ENCODE data around the gene UNC45B. TPM values are rescaled to one million over a fixed set of nuclear protein-coding genes. Genes with fewer than 3 reads are reported as not detected.

UNC45B gene
- total and polyA plus RNA-seq, 2 donors (not counting 1 experiment from before 2014, with no cell fraction given) = not detected

DNA sequence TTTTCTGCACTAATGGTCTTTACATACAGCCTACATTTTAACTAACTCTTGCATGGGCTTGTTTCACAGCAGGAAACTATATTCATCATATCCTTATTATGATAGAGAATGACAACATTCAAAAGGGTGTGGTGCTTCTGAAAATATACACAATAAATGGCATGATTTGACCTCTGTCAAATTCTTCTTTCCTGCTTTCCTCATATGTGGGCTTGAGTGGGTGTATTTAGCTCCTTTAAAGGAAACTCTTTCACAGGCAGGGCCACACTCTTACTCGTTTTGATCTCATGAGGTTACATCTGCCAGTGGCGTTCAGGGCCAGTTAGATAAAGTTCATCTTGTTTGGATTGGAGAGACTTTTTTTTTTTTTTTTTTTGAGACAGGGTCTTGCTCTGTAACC is 40.5 kb downstream of the UNC45B start:
- H3K4me1 Mint-ChIP-seq = no peaks in the 10 kb centered on the region
- no peak overlapping the region for H3K4me3 ChIP-seq (ENCODE audit: control extremely low read depth in 1 of 5, extremely low read depth in 1 of 5, insufficient read depth in 1 of 5, low read depth in 2 of 5, low read length in 4 of 5)

DNA sequence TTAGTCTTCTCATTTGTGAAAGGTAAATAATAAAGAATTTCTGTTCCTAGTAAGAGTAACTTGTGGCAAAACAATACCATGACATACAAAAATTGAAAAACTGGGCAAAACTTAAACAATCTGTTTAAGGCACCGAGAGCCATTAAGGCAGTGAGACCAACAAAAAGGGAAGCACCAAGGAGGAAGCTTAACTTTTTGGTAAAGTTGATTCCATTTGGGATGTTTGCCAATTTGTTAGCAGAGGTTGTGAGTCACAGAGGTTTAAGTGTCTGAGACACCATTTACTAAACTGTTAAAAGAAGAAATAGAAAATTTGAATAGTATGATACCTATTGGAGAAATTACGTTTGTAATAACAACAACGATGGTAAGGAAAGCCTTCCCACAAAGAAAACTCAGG is 41.7 kb downstream of the UNC45B start:
- no peak overlapping the region for H3K4me2 ChIP-seq (replicated peaks; ENCODE audit: low read depth, low read length, poor library complexity, severe bottlenecking)

More for the DNA sequence above, 40.5 kb downstream of the UNC45B start:
- peaks cover 18% of the 10 kb centered on the region for H3K27me3 Mint-ChIP-seq
- no peak overlapping the region for H3K27ac Mint-ChIP-seq
- Histone ChIP-seq H3K27ac (ENCODE audit: low read length in 2 of 2) (no peak overlapping the region), H4K20me1 (ENCODE audit: control insufficient read depth, insufficient read depth, low read length, poor library complexity, severe bottlenecking) (no peaks in the 10 kb centered on the region), H3K27me3 (replicated peaks in 1 of 4; ENCODE audit: control extremely low read depth in 1 of 4, control insufficient read depth in 3 of 4, insufficient read depth in 4 of 4, low read length in 3 of 4) (peaks cover 0 to 2% (median 0%) of the 10 kb centered on the region in 4 experiments), H3K4me1 (ENCODE audit: control insufficient read depth in 2 of 2, insufficient read depth in 2 of 2, low read length in 2 of 2) (no peaks in the 10 kb centered on the region), H3K4me2 (replicated peaks; ENCODE audit: low read depth, low read length, poor library complexity, severe bottlenecking) (no peak overlapping the region), H2AFZ (ENCODE audit: insufficient read depth, low read depth, low read length, poor library complexity, severe bottlenecking) (no peak overlapping the region), H3K36me3 (replicated peaks in 1 of 2; ENCODE audit: control extremely low read depth in 1 of 2, control insufficient read depth in 1 of 2, extremely low read depth in 1 of 2, insufficient read depth in 2 of 2, low read length in 1 of 2) (no peaks in the 10 kb centered on the region), H3K79me2 (ENCODE audit: control insufficient read depth, insufficient read depth, low read length) (no peaks in the 10 kb centered on the region), H3K9me3 (ENCODE audit: control extremely low read depth in 1 of 3, control insufficient read depth in 2 of 3, insufficient read depth in 1 of 3, low read length in 2 of 3) (no peaks in the 10 kb centered on the region), H3K9ac (ENCODE audit: low read length) (no peak overlapping the region)
- WGBS (ENCODE audit: insufficient coverage) = 55% methylated on average over 2 of the region's 2 CpGs
- no peaks in the 10 kb centered on the region for H3K9me3 Mint-ChIP-seq (ENCODE audit: insufficient read depth)
- no peak overlapping the region for H3K4me3 Mint-ChIP-seq
- DNase-seq = no peak
- ChIA-PET CTCF (interaction anchor here (0.6 to 0.7 kb wide), 2 partner anchors 8 to 307 kb away, joined by 3 to 4 read pairs; no protein-coding TSS in a partner anchor), POLR2A (no interaction called here)
- intact Hi-C loops (cut with micrococcal nuclease) = no loop called here
- no peak for ATAC-seq (ENCODE audit: low read depth)
- TF ChIP-seq, protein P1, sequence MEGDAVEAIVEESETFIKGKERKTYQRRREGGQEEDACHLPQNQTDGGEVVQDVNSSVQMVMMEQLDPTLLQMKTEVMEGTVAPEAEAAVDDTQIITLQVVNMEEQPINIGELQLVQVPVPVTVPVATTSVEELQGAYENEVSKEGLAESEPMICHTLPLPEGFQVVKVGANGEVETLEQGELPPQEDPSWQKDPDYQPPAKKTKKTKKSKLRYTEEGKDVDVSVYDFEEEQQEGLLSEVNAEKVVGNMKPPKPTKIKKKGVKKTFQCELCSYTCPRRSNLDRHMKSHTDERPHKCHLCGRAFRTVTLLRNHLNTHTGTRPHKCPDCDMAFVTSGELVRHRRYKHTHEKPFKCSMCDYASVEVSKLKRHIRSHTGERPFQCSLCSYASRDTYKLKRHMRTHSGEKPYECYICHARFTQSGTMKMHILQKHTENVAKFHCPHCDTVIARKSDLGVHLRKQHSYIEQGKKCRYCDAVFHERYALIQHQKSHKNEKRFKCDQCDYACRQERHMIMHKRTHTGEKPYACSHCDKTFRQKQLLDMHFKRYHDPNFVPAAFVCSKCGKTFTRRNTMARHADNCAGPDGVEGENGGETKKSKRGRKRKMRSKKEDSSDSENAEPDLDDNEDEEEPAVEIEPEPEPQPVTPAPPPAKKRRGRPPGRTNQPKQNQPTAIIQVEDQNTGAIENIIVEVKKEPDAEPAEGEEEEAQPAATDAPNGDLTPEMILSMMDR (IDR thresholded peaks at IDR 0.05) = no peak
- no peak for TF ChIP-seq EZH2 (IDR thresholded peaks at IDR 0.05; ENCODE audit: borderline replicate concordance, insufficient read depth, low read depth, low read length, poor library complexity, severe bottlenecking)

More for the DNA sequence above, 41.7 kb downstream of the UNC45B start:
- no peak overlapping the region for H3K27ac ChIP-seq (ENCODE audit: low read length in 2 of 2)
- Mint-ChIP-seq H3K27ac (no peak overlapping the region), H3K9me3 (ENCODE audit: insufficient read depth) (no peaks in the 10 kb centered on the region), H3K4me3 (no peak overlapping the region), H3K4me1 (no peaks in the 10 kb centered on the region), H3K27me3 (peaks cover 14% of the 10 kb centered on the region)
- DNase-seq = no peak
- no peaks in the 10 kb centered on the region for H3K9me3 ChIP-seq (ENCODE audit: control extremely low read depth in 1 of 3, control insufficient read depth in 2 of 3, insufficient read depth in 1 of 3, low read length in 2 of 3)
- no peak overlapping the region for H2AFZ ChIP-seq (ENCODE audit: insufficient read depth, low read depth, low read length, poor library complexity, severe bottlenecking)
- H3K9ac ChIP-seq (ENCODE audit: low read length) = no peak overlapping the region
- POLR2A ChIA-PET = no interaction called here
- WGBS (ENCODE audit: insufficient coverage) = no CpG with 5 or more reads among the region's 3 CpGs
- ATAC-seq (ENCODE audit: low read depth) = no peak
- CTCF ChIA-PET = no interaction called here
- peaks cover 0 to 2% (median 0%) of the 10 kb centered on the region in 4 experiments for H3K27me3 ChIP-seq (replicated peaks in 1 of 4; ENCODE audit: control extremely low read depth in 1 of 4, control insufficient read depth in 3 of 4, insufficient read depth in 4 of 4, low read length in 3 of 4)
- H3K4me3 ChIP-seq (ENCODE audit: control extremely low read depth in 1 of 5, extremely low read depth in 1 of 5, insufficient read depth in 1 of 5, low read depth in 2 of 5, low read length in 4 of 5) = no peak overlapping the region
- intact Hi-C loops (cut with micrococcal nuclease) = no loop called here
- no peaks in the 10 kb centered on the region for H4K20me1 ChIP-seq (ENCODE audit: control insufficient read depth, insufficient read depth, low read length, poor library complexity, severe bottlenecking)
- H3K36me3 ChIP-seq (replicated peaks in 1 of 2; ENCODE audit: control extremely low read depth in 1 of 2, control insufficient read depth in 1 of 2, extremely low read depth in 1 of 2, insufficient read depth in 2 of 2, low read length in 1 of 2) = no peaks in the 10 kb centered on the region
- H3K79me2 ChIP-seq (ENCODE audit: control insufficient read depth, insufficient read depth, low read length) = no peaks in the 10 kb centered on the region
- TF ChIP-seq, protein P1 (IDR thresholded peaks at IDR 0.05) = no peak
- TF ChIP-seq EZH2 (IDR thresholded peaks at IDR 0.05; ENCODE audit: borderline replicate concordance, insufficient read depth, low read depth, low read length, poor library complexity, severe bottlenecking) = no peak
- H3K4me1 ChIP-seq (ENCODE audit: control insufficient read depth in 2 of 2, insufficient read depth in 2 of 2, low read length in 2 of 2) = no peaks in the 10 kb centered on the region

Measured in B cell (primary cell).